ENCODE data around the gene TSPOAP1. TPM values are rescaled to one million over a fixed set of nuclear protein-coding genes. Genes with fewer than 3 reads are reported as not detected.

TSPOAP1 gene
- polyA plus RNA-seq, 1 of the 3 experiments (the other 2 are of a cell fraction) = 0.79 TPM

DNA sequence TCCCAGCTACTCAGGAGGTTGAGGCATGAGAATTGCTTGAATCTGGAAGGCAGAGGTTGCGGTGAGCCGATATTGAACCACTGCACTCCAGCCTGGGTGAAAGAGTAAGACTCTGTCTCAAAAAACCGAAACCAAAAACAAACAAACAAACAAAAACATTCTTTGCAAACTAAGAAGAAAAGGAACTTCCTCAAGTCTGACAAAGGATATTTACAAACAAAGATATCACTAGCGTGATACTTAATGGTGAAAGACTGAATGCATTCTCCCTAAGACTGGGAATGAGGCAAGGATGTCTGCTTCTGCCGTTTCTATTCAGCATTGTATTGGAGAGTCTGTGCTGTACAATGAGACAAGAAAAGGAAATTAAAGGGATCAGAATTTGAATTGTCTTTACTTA, 37.3 kb downstream of the TSPOAP1 start:
- no peaks in the 10 kb centered on the region for H3K4me1 ChIP-seq (ENCODE audit: control insufficient read depth in 1 of 2, insufficient read depth in 2 of 2, low read depth in 1 of 2, low read length in 1 of 2)
- no peaks in the 10 kb centered on the region for H3K9me3 ChIP-seq
- no peak overlapping the region for H3K9ac ChIP-seq
- ChIA-PET POLR2A (no interaction called here), CTCF (interaction anchor here (0.7 to 1.3 kb wide), 3 partner anchors 91 to 168 kb away, joined by 3 to 5 read pairs (median 3); partner anchors contain the start of gene RNF43)
- H3F3A ChIP-seq (replicated peaks; ENCODE audit: insufficient read depth) = no peaks in the 10 kb centered on the region
- TF ChIP-seq GABPA (IDR thresholded peaks at IDR 0.05; ENCODE audit: low read depth) (no peak), EZH2phosphoT487 (IDR thresholded peaks at IDR 0.05; ENCODE audit: borderline replicate concordance, low read depth) (no peak), ELF1 (IDR thresholded peaks at IDR 0.05) (no peak), RXRA (IDR thresholded peaks at IDR 0.05; ENCODE audit: borderline replicate concordance, low read depth) (no peak), MEF2A (IDR thresholded peaks at IDR 0.05; ENCODE audit: borderline replicate concordance, low read depth) (no peak), PBX3 (IDR thresholded peaks at IDR 0.05) (no peak), TAF1 (IDR thresholded peaks at IDR 0.05; ENCODE audit: borderline replicate concordance, low read depth, low read length) (no peak)
- TF ChIP-seq, protein P1, sequence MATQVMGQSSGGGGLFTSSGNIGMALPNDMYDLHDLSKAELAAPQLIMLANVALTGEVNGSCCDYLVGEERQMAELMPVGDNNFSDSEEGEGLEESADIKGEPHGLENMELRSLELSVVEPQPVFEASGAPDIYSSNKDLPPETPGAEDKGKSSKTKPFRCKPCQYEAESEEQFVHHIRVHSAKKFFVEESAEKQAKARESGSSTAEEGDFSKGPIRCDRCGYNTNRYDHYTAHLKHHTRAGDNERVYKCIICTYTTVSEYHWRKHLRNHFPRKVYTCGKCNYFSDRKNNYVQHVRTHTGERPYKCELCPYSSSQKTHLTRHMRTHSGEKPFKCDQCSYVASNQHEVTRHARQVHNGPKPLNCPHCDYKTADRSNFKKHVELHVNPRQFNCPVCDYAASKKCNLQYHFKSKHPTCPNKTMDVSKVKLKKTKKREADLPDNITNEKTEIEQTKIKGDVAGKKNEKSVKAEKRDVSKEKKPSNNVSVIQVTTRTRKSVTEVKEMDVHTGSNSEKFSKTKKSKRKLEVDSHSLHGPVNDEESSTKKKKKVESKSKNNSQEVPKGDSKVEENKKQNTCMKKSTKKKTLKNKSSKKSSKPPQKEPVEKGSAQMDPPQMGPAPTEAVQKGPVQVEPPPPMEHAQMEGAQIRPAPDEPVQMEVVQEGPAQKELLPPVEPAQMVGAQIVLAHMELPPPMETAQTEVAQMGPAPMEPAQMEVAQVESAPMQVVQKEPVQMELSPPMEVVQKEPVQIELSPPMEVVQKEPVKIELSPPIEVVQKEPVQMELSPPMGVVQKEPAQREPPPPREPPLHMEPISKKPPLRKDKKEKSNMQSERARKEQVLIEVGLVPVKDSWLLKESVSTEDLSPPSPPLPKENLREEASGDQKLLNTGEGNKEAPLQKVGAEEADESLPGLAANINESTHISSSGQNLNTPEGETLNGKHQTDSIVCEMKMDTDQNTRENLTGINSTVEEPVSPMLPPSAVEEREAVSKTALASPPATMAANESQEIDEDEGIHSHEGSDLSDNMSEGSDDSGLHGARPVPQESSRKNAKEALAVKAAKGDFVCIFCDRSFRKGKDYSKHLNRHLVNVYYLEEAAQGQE (IDR thresholded peaks at IDR 0.05; ENCODE audit: low read depth, low read length) = no peak
- no peak overlapping the region for H3K4me3 ChIP-seq (ENCODE audit: low read depth in 2 of 2, low read length in 1 of 2)
- WGBS (ENCODE audit: low lambda C conversion rate) = 46% methylated on average over 5 of the region's 5 CpGs
- peaks cover 51% of the 10 kb centered on the region; the same call in 1 of the 2 replicates for H3K27me3 ChIP-seq (ENCODE audit: insufficient read depth)
- no peak overlapping the region for H3K4me2 ChIP-seq
- no peaks in the 10 kb centered on the region for H4K20me1 ChIP-seq (ENCODE audit: insufficient read depth)
- H3K79me2 ChIP-seq (ENCODE audit: insufficient read depth) = no peaks in the 10 kb centered on the region
- H3K36me3 ChIP-seq (replicated peaks in 1 of 2; ENCODE audit: control insufficient read depth in 1 of 2, insufficient read depth in 2 of 2, low read length in 1 of 2) = no peaks in the 10 kb centered on the region
- no peak overlapping the region for H2AFZ ChIP-seq (ENCODE audit: low read depth)
- H3K27ac ChIP-seq (ENCODE audit: low read depth in 2 of 2, low read length in 1 of 2) = no peak overlapping the region
- no peak for DNase-seq
- no peaks in the 10 kb centered on the region for H3K9me2 ChIP-seq

DNA sequence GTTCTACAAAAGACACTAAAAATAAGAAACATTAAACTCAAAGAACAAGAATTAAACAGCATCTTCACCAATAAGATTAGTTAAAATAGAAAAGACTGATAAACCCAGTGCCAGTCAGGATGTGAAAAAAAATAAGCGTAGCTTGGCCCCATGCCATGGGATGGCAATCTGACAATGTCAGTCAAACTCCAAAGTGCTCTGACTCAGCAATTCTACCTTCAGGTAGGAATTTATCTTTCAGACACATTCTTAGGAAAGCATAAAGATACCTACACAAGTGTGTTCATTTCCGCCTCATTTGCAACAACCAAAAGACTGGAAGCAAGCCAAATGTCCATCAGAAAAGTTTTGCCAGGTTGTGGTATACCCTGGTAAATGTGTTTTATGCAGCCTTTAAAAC, 38.7 kb downstream of the TSPOAP1 start:
- no peak overlapping the region for H3K9ac ChIP-seq
- no peak overlapping the region for H3K4me2 ChIP-seq
- no peak overlapping the region for H3K4me3 ChIP-seq (ENCODE audit: low read depth in 2 of 2, low read length in 1 of 2)
- no peak for DNase-seq
- TF ChIP-seq POLR2AphosphoS5 (IDR thresholded peaks at IDR 0.05; ENCODE audit: low read depth, low read length) (no peak), MEF2A (IDR thresholded peaks at IDR 0.05; ENCODE audit: borderline replicate concordance, low read depth) (no peak), GATA2 (CRISPR knock-in tag; IDR thresholded peaks at IDR 0.05) (no peak), RXRA (IDR thresholded peaks at IDR 0.05; ENCODE audit: borderline replicate concordance, low read depth) (no peak), CHD2 (IDR thresholded peaks at IDR 0.05; ENCODE audit: low read length, partially characterized antibody) (no peak), EP300 (IDR thresholded peaks at IDR 0.05; ENCODE audit: borderline replicate concordance in 1 of 2, low read depth in 1 of 2, low read length in 1 of 2) (no peak), USF1 (IDR thresholded peaks at IDR 0.05; ENCODE audit: borderline replicate concordance, low read depth) (no peak), SMC3 (IDR thresholded peaks at IDR 0.05; ENCODE audit: low read depth, low read length) (no peak), PBX3 (IDR thresholded peaks at IDR 0.05) (no peak), FOXM1 (IDR thresholded peaks at IDR 0.05; ENCODE audit: low read depth) (no peak), SIN3A (IDR thresholded peaks at IDR 0.05; ENCODE audit: borderline replicate concordance, low read depth, low read length) (no peak)
- TF ChIP-seq, protein P1 (IDR thresholded peaks at IDR 0.05; ENCODE audit: low read depth, low read length) = no peak
- no peaks in the 10 kb centered on the region for H3K9me2 ChIP-seq
- H3K79me2 ChIP-seq (ENCODE audit: insufficient read depth) = no peaks in the 10 kb centered on the region
- H3K27me3 ChIP-seq (ENCODE audit: insufficient read depth) = peaks cover 50% of the 10 kb centered on the region; the same call in 1 of the 2 replicates
- ChIA-PET CTCF (interaction anchor here (1.1 to 2.0 kb wide), 3 partner anchors 15 to 128 kb away, joined by 3 to 7 read pairs (median 5); partner anchors contain the start of gene RNF43), POLR2A (no interaction called here)
- no peaks in the 10 kb centered on the region for H3K36me3 ChIP-seq (replicated peaks in 1 of 2; ENCODE audit: control insufficient read depth in 1 of 2, insufficient read depth in 2 of 2, low read length in 1 of 2)
- no peaks in the 10 kb centered on the region for H4K20me1 ChIP-seq (ENCODE audit: insufficient read depth)
- no peak overlapping the region for H3K27ac ChIP-seq (ENCODE audit: low read depth in 2 of 2, low read length in 1 of 2)
- no peaks in the 10 kb centered on the region for H3K4me1 ChIP-seq (ENCODE audit: control insufficient read depth in 1 of 2, insufficient read depth in 2 of 2, low read depth in 1 of 2, low read length in 1 of 2)
- 22% methylated on average over 2 of the region's 2 CpGs for WGBS (ENCODE audit: low lambda C conversion rate)
- H2AFZ ChIP-seq (ENCODE audit: low read depth) = no peak overlapping the region
- H3F3A ChIP-seq (replicated peaks; ENCODE audit: insufficient read depth) = no peaks in the 10 kb centered on the region
- H3K9me3 ChIP-seq = no peaks in the 10 kb centered on the region

Data from SK-N-SH (cell line).